Effector memory CD4-positive, alpha-beta T cell (primary cell): ENCODE data around the gene EIF4E2.

Experiments used
- DNase-seq, 3 donors: peaks; one replicate each; pipeline ENCODE4 v3.0.0-alpha.2; 2020
- H3K27ac ChIP-seq: 2 replicates; pipeline ENCODE4 v1.7.0; 2013; ENCODE audit warnings: mild to moderate bottlenecking, low read length, moderate library complexity; ENCODE audit not compliant: insufficient read depth, poor library complexity, severe bottlenecking
- H3K27me3 ChIP-seq: replicated peaks from 2 replicates; pipeline ENCODE4 v1.7.0; 2013; ENCODE audit warnings: mild to moderate bottlenecking, low read length; ENCODE audit not compliant: insufficient read depth, control insufficient read depth, poor library complexity, severe bottlenecking
- H3K36me3 ChIP-seq: 2 replicates; pipeline ENCODE4 v1.7.0; 2013; ENCODE audit warnings: mild to moderate bottlenecking, low read length, moderate library complexity; ENCODE audit not compliant: control insufficient read depth, insufficient read depth
- H3K4me1 ChIP-seq: 2 replicates; pipeline ENCODE4 v1.7.0; 2013; ENCODE audit warnings: low read length, mild to moderate bottlenecking; ENCODE audit not compliant: control insufficient read depth, insufficient read depth, poor library complexity, severe bottlenecking
- H3K4me3 ChIP-seq: 2 replicates; pipeline ENCODE4 v1.7.0; 2013; ENCODE audit warnings: low read length, low read depth, mild to moderate bottlenecking; ENCODE audit not compliant: insufficient read depth, poor library complexity, severe bottlenecking
- H3K9me3 ChIP-seq: 2 replicates; pipeline ENCODE4 v1.7.0; 2013; ENCODE audit warnings: mild to moderate bottlenecking, low read length, moderate library complexity; ENCODE audit not compliant: control insufficient read depth

EIF4E2 gene

DNA sequence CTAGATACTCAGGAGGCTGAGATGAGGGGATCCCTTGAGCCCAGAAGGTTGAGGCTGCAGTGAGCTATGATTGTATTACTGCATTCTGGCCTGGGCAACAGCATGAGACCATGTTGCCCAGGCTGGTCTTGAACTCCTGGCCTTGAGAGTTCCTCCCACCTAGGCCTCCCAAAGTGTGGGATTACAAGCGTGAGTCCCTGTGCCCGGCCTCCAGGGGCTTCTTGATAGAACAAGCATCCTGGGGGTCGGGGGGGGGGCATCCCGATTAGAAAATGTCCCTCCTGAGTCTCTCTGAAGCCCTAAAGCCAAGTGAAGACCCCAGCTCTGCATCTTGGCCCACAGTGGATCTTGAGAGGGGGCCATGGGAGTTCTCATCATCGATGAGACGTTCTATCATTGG is 60.6 kb downstream of the EIF4E2 start:
- Histone ChIP-seq H3K27me3 (no peaks in the 10 kb centered on the region), H3K4me1 (no peaks in the 10 kb centered on the region), H3K9me3 (no peaks in the 10 kb centered on the region), H3K36me3 (no peaks in the 10 kb centered on the region), H3K4me3 (no peak overlapping the region), H3K27ac (no peak overlapping the region)
- no peak for DNase-seq

DNA sequence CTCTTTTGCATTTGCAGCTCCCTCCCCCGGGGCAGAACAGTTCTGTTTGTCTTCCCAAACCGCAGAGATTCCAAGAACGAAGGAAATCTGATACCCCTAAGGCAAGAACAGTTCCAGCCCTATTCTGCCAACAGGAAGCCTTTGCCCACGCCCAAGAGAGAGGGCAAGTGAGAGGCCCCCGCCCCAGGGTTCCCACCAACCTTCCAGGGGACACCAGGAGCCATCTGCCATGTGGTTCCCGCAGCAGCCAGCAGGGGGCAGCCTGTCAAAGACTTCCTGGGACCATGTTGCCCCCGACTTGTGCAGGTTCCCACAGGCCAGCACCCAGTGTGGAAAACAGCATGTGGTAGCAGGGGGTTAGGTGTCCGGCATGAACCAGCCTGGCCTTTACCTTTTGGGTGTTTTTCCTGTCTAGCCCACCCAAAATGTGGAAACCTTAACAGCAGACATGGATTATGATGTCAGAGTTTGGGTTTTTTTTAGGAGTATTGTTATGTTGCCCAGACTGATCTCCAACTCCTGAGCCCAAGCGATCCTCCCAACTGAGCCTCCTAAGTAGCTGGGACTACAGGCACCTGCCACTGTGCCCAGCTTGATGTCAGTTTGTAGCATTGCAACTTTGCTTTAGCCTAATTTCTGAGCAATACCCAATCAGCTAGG is 61.2 kb downstream of the EIF4E2 start:
- peak; percentile 33 to 59 (median 40) for DNase-seq
- no peaks in the 10 kb centered on the region for H3K4me1 ChIP-seq
- H3K27me3 ChIP-seq = no peaks in the 10 kb centered on the region
- H3K36me3 ChIP-seq = no peaks in the 10 kb centered on the region
- no peak overlapping the region for H3K4me3 ChIP-seq
- no peaks in the 10 kb centered on the region for H3K9me3 ChIP-seq
- H3K27ac ChIP-seq = no peak overlapping the region

DNA sequence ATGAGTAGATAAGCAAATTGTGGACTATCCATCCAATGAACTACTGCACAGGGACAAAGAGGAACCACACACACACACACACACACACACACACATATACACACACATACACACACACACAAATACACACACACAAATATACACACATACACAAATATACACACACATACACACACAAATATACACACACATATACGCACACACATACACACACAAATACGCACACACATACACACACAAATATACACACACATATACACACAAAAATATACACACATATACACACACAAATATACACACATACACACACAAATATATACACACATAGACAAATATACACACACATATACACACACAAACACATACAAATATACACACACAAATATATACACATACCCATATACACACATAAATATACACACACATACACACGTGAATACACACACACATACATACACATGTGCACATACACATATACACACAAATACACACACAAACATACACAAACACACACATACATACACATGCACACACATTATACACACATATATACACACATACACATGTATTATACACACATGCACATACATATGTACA is 63.1 kb downstream of the EIF4E2 start:
- Histone ChIP-seq H3K4me1 (no peaks in the 10 kb centered on the region), H3K27ac (no peak overlapping the region), H3K9me3 (no peaks in the 10 kb centered on the region), H3K36me3 (no peaks in the 10 kb centered on the region), H3K4me3 (no peak overlapping the region), H3K27me3 (no peaks in the 10 kb centered on the region)
- DNase-seq = no peak

DNA sequence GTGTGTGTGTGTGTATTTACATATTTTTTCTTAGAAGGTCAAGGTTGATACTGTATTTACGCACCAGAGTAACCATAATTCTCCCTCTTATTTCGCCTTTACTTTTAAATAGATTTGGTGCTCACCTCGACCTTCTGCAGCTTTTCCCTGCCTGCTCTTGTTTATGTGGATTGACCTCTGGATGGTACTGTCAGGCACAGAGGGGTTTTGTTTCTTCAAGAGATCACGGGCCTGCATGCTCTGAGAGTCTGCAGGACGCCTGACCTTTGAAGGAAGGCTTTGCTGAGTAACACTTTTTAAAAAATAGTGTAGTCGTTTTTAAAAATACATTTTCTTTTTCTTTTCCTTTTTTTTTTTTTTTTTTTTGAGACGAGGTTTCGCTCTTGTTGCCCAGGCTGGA is 64.8 kb downstream of the EIF4E2 start:
- no peaks in the 10 kb centered on the region for H3K4me1 ChIP-seq
- no peak overlapping the region for H3K27ac ChIP-seq
- no peak overlapping the region for H3K4me3 ChIP-seq
- H3K36me3 ChIP-seq = no peaks in the 10 kb centered on the region
- no peaks in the 10 kb centered on the region for H3K9me3 ChIP-seq
- no peaks in the 10 kb centered on the region for H3K27me3 ChIP-seq
- no peak for DNase-seq
